AG04450 (cell line): ENCODE data around the gene DHX34. TPM values are rescaled to one million over a fixed set of nuclear protein-coding genes. Genes with fewer than 3 reads are reported as not detected.

Source experiments
- CTCF ChIA-PET: fragments of 300-600, 350-600 bp; formaldehyde crosslinking; extraction: SDS; loops from one replicate; lab custom pipeline; 2022; ENCODE audit warnings: antibody characterized with exemption, inconsistent platforms; lab: Charles Lee
- POLR2A ChIA-PET: fragments of 350-600 bp; formaldehyde crosslinking; extraction: SDS; loops from one replicate; lab custom pipeline; 2021; ENCODE audit warnings: antibody characterized with exemption, inconsistent platforms; lab: Yijun Ruan, JAX
- DNase-seq: peaks from one replicate; pipeline ENCODE4 v3.0.0-alpha.2; 2011; ENCODE audit warnings: low read depth, low spot score
- H3K27ac ChIP-seq: one replicate; pipeline ENCODE4 v1.5.1; 2012; ENCODE audit warnings: low read depth, low read length, control low read depth
- H3K27me3 ChIP-seq: one replicate; pipeline ENCODE4 v1.6.0; 2012; ENCODE audit warnings: low read length; ENCODE audit not compliant: control insufficient read depth, insufficient read depth
- H3K4me3 ChIP-seq: 2 replicates; pipeline ENCODE4 v1.5.1; 2011; ENCODE audit warnings: mild to moderate bottlenecking, low read depth, low read length, control low read depth
- H3K9me3 ChIP-seq: 2 replicates; pipeline ENCODE4 v1.5.1; 2012; ENCODE audit warnings: low read length; ENCODE audit not compliant: control insufficient read depth, insufficient read depth
- polyA plus RNA-seq: library from polyadenylated mRNA; depleted of rRNA; stranded (reverse); fragments of >200 nt; gene quantifications from 2 replicates; pipeline ENCODE4 v1.2.3, GENCODE V29; 2011
- TF ChIP-seq, protein P1 (sequence below): IDR thresholded peaks from 2 replicates; pipeline ENCODE4 v1.5.1; 2011; ENCODE audit warnings: low read depth, low read length, control low read depth, inconsistent platforms

The DHX34 gene
- polyA plus RNA-seq, 1 experiment = 4.2 TPM

DNA sequence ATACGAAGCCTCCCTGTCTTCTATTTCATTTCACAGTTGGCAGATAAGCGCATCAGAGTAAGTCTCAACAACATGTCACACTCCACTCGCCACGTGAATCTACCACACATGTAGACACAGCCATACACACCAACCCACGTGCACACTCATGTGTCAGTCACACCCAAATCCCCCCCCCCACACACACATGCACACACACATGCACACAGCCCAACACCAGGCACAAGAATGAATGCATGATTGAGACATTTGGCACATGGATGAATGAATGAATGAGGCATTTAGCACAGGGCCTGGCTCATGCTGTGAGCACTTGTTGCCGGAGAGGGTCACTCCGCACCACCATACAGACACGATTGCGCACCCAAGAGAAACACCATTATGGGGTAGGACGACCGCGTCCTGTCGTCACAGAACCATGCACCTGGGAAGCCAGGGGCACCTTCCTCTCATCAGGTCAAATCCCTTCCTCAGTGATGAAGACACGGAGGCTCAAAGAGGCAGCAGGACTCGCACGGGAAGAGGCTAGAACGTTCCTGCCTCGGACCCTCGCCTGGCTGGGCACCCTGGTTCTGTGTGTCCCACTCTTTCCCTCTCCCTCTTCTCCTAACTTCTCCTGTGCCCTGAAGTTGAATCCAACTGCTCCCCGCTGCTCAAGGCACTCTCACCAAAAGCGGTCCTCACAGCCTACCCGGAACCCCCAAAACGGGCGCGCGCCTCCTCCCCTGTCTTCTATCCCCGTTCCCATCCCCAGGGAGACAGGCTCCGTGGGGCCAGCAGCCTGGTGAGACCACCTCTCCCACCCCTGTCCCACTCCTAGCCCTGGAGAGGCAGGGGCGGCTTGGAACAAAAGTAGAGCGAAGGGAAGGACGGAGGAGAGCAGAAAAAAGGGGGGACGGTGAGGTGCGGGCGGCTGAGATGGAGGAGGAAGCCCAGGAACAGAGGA lies 68.9 kb downstream of the DHX34 start:
- H3K27me3 ChIP-seq = peaks cover 35% of the 10 kb centered on the region
- POLR2A ChIA-PET = no interaction called here
- CTCF ChIA-PET = no interaction called here
- peak overlapping the region; percentile 71 for H3K4me3 ChIP-seq
- no peaks in the 10 kb centered on the region for H3K9me3 ChIP-seq
- no peak for DNase-seq
- H3K27ac ChIP-seq = peak overlapping the region; percentile 2
- TF ChIP-seq, protein P1, sequence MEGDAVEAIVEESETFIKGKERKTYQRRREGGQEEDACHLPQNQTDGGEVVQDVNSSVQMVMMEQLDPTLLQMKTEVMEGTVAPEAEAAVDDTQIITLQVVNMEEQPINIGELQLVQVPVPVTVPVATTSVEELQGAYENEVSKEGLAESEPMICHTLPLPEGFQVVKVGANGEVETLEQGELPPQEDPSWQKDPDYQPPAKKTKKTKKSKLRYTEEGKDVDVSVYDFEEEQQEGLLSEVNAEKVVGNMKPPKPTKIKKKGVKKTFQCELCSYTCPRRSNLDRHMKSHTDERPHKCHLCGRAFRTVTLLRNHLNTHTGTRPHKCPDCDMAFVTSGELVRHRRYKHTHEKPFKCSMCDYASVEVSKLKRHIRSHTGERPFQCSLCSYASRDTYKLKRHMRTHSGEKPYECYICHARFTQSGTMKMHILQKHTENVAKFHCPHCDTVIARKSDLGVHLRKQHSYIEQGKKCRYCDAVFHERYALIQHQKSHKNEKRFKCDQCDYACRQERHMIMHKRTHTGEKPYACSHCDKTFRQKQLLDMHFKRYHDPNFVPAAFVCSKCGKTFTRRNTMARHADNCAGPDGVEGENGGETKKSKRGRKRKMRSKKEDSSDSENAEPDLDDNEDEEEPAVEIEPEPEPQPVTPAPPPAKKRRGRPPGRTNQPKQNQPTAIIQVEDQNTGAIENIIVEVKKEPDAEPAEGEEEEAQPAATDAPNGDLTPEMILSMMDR = no peak

DNA sequence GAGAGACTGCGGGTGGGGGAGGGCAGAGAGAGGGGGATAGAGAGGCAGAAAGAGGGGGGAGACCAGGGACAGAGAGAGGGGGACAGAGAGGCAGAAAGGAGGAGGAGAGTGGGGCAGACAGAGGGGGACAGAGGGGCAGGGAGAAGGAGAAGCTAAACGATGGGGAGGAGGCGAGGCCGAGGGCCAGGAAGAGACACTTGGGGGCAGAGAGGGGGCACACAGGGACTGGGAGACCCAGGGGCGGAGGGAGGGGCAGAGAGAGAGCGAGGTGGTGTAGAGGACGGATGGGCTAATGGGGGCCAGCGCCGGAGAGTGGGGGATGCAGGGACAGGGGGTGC lies 69.5 kb downstream of the DHX34 start:
- CTCF ChIA-PET = interaction anchor here (1.5 kb wide), 1 partner anchor 27 kb away, joined by 5 read pairs; no protein-coding TSS in a partner anchor
- no peaks in the 10 kb centered on the region for H3K9me3 ChIP-seq
- POLR2A ChIA-PET = interaction anchor here (0.5 kb wide), 1 partner anchor 204 kb away, joined by 4 read pairs; no protein-coding TSS in a partner anchor
- H3K4me3 ChIP-seq = peak overlapping the region; percentile 71
- peaks cover 42% of the 10 kb centered on the region for H3K27me3 ChIP-seq
- TF ChIP-seq, protein P1 = no peak
- H3K27ac ChIP-seq = no peak overlapping the region
- DNase-seq = no peak

DNA sequence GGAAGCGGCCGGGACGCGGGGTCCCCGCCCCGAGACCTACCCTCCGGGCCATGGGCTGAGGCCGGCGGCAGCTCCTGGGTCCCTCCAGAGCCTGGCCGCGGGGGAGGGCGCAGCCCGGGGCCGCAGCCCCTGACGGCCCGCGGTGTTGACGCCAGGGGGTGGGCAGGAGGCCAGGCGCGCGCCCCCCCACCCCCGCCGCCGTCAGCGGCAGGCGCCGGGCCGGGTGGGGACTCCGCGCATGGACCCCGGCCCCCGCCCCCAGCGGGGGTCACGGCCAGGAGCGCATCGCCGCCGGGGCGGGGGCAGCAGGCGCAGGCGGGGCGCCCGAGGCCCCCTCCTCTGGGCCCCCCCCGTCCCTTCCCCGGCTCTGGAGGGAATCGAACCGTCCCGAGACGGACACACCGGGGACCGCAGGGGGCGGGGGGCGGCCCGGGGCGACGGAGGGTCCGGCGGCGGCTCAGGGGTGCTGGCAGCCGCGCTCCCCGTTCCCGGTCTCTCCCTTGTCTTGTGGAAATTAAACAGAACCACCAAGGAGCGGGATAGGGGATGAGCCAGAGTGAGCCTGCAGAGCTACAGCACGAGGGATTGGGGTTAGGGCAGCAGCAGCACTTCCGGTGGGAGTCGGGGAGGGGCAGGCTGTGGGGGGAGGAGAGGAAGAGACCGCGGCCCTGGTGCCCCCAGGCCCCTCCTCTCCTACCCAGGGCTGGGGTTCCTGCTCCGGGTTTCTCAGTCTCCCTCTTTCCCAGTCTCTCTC lies 70.1 kb downstream of the DHX34 start, which contains the start of gene MEIS3:
Gene MEIS3, minus strand, starts transcription at position 498 of the 754 bp plus-strand sequence. Its CDS starts 446 bp downstream, at position 52.
- TF ChIP-seq, protein P1 = no peak
- no peaks in the 10 kb centered on the region for H3K9me3 ChIP-seq
- H3K27ac ChIP-seq = no peak within 1 kb of the TSS
- H3K4me3 ChIP-seq = peak within 1 kb of the TSS; percentile 71
- ChIA-PET POLR2A (interaction anchor here (0.5 kb wide), 1 partner anchor 204 kb away, joined by 4 read pairs; no protein-coding TSS in a partner anchor), CTCF (interaction anchor here (1.5 kb wide), 1 partner anchor 28 kb away, joined by 5 read pairs; no protein-coding TSS in a partner anchor)
- H3K27me3 ChIP-seq = peaks cover 47% of the 10 kb centered on the region
- no peak for DNase-seq

DNA sequence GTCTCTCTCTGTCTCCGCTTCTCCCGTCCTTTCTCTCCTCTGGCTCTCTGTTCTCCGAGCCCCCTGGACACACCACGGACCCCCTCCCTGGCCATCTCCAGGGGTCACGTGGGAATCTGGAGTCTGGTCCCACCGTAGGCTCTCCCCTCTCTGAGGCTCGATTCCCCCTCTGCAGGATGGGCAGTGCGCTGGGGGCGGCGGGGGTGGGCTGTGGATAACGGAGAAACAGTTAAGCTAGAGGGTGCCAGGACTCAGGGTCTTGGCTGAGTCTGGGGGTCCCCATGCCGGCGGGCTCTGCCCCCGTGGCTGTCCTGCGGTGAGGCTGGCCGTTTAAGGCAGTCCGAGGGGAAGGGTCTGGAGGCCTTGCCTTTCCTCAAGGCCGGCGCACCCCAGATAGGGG lies 70.7 kb downstream of the DHX34 start:
- TF ChIP-seq, protein P1 = no peak
- POLR2A ChIA-PET = no interaction called here
- no peaks in the 10 kb centered on the region for H3K9me3 ChIP-seq
- no peak overlapping the region for H3K4me3 ChIP-seq
- CTCF ChIA-PET = interaction anchor here (1.5 kb wide), 1 partner anchor 28 kb away, joined by 5 read pairs; no protein-coding TSS in a partner anchor
- no peak overlapping the region for H3K27ac ChIP-seq
- peaks cover 47% of the 10 kb centered on the region for H3K27me3 ChIP-seq
- no peak for DNase-seq
